Medulla oblongata (tissue), 1 donor: ENCODE measurements around the gene RPS6KA2.
A peak's percentile ranks its signal among the peaks of the same experiment; 100 is the strongest.

Source experiments
- DNase-seq: peaks from one replicate; pipeline ENCODE4 v3.0.0-alpha.2; 2015; ENCODE audit errors: extremely low spot score

The RPS6KA2 gene

DNA sequence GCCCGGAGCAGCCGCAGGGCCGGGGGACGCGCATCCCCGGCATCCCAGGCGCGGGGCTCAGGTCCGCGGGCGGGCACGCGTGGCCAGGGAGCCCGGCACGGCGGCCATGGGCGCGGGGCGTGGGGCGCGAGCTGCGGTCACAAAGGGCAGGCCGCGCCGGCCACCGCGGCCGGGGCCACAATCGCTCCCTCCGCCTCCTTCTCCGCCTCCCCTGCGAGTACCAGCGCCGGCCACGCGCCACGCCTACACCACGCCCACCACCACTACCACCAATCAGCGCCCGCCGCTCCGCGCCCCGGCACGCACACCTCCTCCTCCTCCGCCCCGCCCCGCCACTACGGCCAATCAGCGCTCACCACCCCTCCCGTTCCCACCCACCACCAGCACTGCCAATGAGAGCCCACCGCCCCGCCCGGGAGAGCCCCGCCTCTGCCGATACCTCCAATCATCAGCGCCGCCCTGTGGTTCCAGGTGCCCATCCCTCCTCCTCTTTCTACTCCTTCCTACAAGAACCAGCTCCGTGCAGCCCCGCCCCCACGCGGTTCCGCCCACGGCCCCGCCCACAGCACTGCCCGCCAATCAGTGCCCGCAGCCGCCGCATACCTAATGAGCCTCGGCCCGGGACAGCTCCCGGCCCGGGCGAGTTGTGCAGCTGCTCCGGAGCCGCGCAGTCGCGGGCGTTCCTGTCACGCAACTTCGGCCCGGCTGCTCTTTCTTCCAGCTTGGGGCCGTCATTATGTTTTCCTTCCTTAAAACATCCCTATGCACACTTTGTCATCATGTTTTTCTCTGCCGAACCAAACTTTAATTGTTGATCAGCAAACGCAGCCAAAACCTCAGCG, at the start of gene RPS6KA2:
TSS of gene RPS6KA2 (minus strand) at position 219 of the 842 bp plus-strand sequence. CDS start 232 bp downstream, outside the sequence.
- peak; percentile 99 for DNase-seq

DNA sequence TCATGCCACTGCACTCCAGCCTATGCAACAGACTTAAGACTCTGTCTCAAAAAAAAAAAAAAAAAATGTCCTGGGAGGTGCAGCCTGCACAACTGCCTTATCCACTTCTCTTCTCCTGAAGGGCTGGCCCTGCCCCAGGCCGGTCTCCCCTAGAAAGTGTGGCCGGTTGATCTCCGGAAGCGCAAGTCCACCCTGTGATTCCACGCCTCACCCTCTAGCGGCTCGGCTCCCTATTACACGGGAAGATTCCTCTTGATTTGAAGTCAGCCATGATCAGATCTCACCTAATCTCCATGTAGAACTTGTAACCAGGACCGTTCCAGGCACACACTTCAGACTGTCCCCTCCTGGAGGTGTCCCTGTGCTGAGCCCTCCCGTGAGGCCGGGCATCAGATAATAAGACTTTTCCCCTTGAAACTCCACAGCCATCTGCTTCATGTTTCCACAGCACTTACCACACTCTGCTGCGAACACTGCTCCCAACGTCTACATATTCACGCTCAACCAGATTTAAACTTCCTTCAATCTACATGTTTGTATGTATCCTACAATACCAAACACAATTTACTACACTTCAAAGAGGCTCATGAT, 49.3 kb upstream of the RPS6KA2 start:
- no peak for DNase-seq

DNA sequence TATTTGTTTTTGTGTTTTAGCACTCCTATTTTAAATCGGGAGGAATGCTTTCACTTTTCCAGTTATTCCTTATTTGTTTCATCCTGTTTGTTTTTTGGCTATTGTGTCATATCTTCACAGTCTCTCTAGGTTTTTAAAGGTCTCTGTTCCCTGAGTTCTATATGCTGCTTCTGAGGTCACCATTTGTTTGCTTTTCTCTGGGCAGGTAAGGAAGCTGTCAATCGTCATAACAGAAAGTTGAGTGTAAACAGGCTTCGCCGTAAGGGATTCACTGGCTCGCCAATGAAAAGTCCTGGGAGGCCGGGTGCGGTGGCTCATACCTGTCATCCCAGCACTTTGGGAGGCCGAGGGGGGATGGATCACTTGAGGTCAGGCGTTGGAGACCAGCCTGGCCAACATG, 48.7 kb upstream of the RPS6KA2 start:
- no peak for DNase-seq

DNA sequence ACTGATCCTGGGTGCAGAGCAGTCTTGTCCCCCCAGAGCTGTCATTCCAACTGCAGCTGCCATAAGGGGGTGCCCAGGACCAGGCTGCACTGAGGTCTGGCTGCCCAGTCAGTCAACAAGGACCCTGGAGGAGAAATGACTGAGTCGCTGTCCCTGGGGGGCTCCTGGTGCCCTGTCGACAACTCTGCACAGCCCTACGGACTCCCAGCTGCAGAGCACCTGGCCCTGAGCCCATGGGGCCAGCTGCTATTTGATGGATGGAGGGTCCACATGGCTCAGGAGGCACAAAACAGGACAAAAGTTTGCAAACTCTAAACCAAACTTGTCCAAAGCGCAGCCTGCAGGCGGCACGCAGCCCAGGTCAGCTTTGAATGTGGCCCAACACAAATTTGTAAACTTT, 46.3 kb upstream of the RPS6KA2 start:
- no peak for DNase-seq

DNA sequence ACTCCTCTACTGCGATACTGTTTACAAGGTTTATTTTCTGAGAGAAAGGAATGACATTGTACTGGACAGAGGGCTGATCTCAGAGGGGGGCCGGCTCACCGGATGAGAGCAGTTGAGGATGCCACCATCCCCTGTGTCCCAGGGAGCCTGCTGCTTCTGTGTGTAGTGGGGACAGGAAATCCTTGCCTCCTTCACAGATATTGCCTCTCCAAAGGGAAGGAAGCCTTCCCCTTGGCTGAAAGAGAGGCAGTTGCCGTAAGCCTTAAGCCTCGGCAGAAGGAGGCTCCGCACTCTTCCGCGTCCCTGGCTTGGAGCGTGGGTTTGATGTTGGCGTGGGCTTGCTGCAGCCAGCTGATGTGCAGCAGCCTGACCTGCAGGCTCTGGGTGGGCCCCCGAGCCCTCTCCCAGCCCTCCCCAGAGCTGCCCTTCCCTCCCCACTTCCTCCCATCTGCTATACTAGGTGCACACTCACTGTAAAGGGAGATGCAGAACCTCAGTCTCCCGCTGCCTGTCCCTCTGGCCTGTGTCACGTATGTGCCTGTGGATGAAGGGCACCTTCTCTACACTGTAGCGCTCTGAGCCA, 45.7 kb upstream of the RPS6KA2 start:
- DNase-seq, result no peak

DNA sequence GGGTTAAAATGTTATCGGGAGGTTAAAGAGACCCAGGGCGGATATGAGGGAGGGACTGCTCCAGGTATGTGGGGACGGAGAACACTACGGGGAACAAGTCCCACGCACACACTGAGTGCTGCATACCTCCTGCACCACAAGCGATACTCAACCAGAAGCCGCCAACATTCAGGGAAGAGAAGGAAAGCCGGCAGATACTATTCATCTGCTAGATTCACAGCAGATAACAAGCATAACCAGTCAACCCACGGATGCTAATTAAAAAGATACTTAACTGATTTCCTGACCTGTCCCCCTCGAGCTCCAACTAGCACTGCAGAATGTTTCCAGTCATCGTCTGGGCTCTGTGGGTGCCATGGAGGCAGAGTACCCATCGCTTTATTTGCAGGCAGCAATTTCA, 45.1 kb upstream of the RPS6KA2 start:
- no peak for DNase-seq

DNA sequence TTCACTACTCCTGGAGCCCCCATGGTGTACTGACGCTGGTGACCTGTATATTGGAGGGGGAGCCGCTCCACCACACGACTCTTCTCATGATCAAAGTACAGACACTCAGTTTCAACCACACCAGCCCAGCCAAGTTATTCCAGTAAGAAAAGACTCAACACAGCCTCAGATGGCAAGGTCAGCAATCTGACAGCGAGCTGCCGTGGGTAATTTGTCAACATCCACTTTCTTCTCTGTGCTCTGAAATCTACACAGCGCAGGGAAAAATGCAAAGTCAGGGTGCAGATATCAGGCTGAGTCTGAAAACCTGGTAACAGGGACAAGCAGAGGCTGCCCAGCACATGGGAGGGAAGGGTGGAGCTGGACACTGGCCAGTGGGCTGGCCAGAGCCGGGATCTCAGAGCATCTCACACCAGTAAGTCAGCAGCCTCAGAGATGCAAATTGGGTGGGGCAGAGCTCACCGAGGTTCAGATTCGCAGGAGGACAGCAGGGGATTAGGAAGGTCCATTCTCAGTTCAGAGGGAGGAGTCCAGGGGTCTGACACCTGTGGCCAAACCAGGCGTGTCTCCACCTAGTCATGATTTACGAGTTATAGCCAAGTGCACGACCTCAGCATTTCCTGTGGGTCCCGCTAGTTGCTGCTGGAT, 44.5 kb upstream of the RPS6KA2 start:
- DNase-seq, result no peak

DNA sequence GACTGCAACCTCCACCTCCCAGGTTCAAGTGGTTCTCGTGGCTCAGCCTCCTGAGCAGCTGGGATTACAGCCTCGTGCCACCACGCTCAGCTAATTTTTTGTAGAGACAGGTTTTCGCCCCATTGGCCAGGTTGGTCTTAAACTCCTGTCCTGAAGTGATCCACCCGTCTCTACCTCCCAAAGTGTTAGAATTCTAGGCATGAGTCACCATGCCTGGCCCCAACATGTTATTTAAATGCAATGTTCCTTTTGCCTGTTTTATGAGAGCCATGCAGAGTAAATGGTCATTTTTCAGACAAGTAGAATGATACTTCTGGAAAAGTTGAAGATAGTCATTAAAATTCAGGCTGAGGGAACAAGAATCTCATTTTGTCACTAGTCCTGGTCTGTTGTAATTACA, 43.8 kb upstream of the RPS6KA2 start:
- no peak for DNase-seq

DNA sequence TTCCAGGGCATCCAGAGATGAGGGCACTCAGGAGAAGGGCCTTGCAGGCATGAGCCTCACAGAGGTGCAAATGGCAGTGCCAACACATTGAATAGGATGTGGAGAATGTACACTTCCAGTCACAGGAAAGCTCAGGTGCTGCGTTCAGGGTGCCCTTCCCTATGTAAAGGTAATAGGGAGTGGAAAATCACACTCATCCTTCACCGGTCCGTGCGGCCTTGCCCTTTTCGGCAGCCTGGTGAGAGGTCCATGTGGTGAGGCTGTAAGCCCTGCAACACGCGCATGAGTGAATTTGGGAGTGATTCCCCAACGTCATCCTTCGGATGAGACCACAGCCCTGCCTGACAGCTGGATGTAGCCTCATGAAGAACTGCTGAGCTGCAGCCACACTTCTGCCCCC, 43.0 kb upstream of the RPS6KA2 start:
- no peak for DNase-seq

DNA sequence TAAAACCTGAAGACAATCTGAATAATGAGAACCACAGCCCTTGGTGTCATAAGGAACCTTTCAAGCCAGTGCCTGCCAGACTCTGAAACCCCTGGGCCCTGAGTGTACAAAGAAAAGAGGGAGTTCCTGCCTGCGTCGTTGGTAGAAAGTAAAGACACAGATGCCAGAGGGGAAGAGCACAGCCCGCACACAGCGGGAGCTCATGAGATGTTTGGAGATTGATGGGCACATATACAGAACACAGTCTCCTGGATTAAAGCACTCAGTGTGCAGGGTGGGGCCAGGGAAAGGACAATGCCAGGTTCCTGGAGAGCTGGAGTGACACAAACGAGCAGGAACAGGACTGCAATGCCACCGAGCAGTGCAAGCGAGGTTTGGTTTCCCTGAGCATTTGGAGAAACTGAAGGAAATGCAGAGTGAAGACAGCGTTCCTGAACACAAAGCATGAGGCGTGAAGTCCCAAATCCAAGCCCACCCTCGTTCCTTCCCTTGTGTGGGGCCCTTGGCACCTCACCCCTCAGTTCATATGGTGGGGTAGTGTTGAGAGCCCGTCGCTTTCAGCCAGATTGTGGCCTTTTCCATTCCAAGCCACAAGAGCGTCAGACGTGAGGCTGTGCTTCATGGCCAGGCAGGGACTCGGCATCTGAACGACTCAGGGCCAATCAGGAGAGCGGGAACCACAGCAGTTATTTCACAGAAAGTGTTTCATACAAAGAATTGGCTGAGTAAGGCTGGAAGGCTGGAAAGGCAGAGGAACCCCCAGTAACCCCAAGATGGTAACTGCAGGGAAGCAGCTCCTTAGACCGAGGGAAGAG, 41.0 kb upstream of the RPS6KA2 start:
- DNase-seq, result no peak

DNA sequence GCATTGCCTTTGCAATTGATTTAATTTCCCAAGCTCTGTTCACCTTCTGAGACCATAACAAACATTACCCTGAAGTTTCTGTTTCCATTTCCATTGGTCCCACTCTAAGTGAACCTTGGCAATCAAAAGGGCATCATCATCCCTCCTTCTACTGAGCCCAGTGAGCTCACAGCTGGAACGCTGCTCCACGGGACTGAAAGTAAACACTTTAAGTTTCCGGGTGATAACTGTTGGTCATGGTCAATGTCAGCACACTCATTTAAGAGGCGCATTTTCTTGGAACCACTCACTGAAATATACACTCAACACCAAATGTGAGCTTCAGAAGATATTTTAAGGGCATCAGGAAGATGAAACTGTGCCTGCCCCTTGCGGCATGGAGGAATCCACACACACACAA, 37.1 kb upstream of the RPS6KA2 start:
- no peak for DNase-seq

DNA sequence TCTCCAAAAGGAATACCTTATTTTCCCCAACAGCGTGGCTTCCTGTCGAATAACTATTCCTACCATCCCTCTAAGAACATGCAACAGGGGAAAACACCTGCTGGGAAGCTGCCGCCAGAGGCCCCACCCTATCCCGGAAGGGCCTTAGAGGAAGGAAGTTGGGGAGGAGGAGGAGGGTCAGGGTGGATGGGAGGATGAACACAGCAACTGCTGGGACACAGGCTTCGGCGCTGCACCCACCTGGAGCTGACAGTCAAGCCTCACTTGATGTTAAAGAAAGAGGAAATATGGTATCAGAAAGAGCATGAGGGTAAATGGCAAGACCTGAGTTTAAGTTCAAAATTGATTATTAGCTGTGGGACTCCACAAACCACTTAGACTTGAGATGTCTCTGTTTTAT, 36.5 kb upstream of the RPS6KA2 start:
- no peak for DNase-seq

DNA sequence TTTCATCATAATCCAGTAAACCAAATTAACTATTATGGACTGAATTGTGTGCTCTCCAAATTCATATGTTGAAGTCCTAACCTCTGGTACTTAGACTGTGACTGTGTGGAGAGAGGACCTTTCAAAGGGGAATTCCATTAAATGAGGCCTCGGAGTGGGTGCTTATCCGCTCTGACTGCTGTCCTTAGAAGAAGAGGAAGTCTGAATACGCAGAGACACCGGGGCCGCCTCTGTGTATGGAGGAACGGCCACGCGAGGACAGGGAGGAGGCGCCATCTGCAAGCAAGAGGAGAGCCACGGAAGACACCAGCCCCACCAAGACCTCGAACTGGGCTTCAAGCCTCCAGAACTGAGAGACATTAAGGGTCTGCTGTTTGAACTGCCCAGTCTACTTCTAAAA, 35.6 kb upstream of the RPS6KA2 start:
- no peak for DNase-seq

DNA sequence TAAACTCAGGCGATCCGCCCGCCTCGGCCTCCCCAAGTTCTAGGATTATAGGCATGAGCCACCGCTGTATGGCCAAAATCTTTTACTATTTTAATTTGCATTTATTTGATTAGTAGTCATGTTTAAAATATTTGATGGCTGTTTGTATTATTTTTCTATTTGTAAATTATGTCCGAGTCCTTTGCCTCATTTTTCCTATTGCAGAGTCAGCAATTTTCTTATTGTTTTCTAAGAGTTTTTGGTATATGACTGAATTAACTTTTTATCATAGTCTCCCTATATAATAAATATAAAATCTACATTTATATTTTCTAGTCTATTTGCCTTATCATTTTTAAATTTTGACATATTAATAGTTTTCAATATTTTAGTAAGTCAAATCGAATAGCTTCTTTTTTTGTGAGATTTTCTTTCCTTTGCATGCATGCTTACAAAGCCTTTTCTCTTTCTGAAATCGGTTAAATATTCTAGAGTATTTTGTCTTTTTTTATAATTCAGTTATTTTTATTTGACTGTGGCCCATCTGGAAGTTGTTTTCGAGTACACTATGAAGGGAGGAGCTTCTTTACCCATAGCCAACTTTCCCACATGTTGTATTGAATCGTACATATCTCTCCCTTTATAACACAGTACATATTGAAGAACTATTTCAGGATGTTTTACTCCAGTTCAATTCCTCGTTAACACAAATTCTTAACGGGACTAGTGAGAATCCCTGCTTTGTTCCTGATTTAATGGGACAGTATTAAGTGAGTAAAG, 34.5 kb upstream of the RPS6KA2 start:
- no peak for DNase-seq

DNA sequence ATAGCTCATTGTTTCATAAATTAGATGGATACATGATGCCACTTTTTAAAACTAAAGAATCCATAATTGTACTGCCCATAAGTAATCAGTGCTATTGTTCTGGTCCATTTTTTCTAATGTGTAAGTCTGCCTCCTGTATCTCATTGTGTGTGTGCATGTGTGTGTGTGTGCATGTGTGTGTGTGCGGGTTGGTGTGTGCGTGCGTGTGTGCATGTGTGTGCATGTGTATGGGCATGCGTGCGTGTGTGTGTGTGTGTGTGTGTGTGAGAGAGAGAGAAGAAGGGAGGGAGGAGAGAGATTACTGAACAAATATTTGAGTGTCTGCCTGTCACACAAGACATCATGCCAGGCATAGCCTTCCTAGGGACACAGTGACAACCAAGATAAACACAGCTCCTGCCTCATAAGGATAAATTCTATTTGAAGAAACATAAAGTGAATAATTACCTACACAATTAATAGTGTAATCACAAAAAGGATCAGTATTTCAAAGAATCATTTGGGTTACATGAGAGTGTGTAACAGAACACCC, 33.2 kb upstream of the RPS6KA2 start:
- no peak for DNase-seq

DNA sequence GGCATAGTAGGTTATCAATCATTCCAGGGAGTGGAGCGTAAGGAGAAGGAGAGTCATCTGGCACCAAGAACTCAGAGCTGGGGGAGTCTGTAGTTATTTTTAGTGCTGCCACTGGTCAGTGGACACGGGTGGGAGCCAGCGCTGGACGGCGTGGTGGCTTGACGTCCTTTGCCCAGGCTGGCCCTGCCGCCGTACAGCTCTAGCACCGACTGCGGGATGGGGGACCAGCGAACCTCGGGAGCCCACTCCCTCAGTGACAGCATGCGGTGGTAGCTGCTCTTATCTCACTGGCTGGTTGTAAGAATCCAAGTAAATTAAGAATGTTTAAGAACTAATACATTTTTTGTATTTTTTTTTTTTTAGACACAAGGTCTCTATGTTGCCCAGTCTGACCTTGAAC, 32.5 kb upstream of the RPS6KA2 start:
- DNase-seq, result no peak

DNA sequence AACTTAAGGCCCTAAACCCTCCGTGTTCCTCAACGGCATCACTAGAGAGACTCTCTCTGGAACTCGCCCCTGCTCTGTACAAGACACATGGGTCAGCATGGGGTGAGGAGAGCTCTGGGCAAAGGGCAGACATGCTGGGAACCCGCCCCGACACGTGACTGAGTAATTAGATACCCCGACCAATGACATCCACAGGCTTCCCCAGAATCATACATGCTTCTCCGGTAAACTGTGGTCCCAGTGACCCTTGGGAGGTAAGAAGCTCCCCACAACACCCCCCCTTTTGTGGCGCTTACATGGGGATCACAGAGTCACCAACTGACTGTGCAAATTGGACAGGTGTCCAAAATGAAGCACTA, 31.7 kb upstream of the RPS6KA2 start:
- DNase-seq, result no peak

DNA sequence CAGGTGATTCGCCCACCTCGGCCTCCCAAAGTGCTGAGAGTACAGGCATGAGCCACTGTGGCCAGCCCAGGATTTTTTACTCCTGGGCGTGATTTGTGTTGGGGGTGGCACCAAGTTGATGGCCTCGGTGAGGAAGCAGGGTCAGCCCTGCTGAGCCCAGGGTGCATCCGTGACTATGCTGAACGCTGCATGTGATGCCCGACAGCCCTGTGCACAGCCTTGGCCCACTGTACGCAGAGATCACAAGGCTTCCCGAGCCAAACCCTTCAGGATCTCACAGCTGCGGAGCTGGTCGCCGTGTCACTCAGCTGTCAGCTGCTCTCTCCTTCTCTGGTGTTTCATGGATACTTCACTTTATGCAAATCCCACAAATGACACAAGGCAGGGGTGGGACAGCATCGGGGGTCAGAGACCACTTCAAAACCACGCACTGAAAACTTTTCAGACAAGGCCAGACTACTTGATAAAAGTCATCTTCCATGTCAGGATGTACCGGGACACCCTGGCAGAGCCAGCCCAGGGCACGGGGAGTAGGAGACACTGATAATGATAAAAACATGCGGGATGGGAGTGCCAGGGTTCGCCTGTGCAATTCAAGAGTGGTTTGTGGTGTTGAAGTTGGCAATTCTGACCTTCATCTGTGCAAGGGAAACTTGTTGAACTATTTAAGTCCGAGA, 31.2 kb upstream of the RPS6KA2 start:
- DNase-seq, result no peak

DNA sequence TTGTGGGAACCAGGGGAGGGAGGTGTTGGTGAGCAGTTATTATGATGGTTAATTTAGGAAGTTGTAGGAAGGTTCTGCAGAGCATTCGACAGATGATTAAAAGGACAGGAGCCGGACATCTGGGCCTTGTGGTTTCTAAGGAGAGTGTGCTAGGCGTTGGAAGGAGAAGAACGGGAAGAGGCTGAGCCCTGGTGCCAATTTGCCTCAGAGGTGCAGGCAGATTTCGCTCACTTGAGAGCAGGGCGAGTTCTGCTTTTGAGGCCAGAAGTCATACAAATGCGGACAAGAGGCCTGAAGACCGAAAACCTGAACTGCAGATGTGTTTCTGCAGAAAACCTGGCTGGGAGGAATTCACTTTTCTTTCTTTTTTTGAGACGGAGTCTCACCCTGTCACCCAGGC, 30.5 kb upstream of the RPS6KA2 start:
- peak; percentile 10 for DNase-seq
